CD4-positive, alpha-beta T cell (primary cell): ENCODE results near the gene WNT5B. TPM values are rescaled to one million over a fixed set of nuclear protein-coding genes. Genes with fewer than 3 reads are reported as not detected.

ENCODE experiments used
- ATAC-seq: fragments of 200-7000 bp; cut with Tn5 transposase; one replicate; pipeline ENCODE4 v1.10.0; 2022; ENCODE audit warnings: mild to moderate bottlenecking; ENCODE audit not compliant: poor library complexity
- CTCF ChIA-PET: fragments of 350-600 bp; sonication (Branson Sonifier 250); formaldehyde crosslinking; loops from one replicate; lab custom pipeline; 2021; ENCODE audit warnings: antibody characterized with exemption, inconsistent platforms; lab: Charles Lee
- POLR2A ChIA-PET: fragments of 350-600 bp; sonication (Branson Sonifier 250); formaldehyde crosslinking; loops from one replicate; lab custom pipeline; 2021; ENCODE audit warnings: antibody characterized with exemption, inconsistent platforms; lab: Charles Lee
- DNase-seq, 14 experiments: peaks; one replicate each; pipeline ENCODE4 v3.0.0-alpha.2; 2013 to 2020; ENCODE audit warnings: mixed read lengths in 2 of 14
- H3K27ac ChIP-seq, 2 donors: one replicate each; pipeline versions ENCODE4 v1.5.1 to v1.7.0; 2013; ENCODE audit warnings: low read length in 2 of 2, low read depth in 1 of 2, mild to moderate bottlenecking in 1 of 2
- H3K27me3 ChIP-seq, 2 experiments: 1 replicate in 1 of 2; 2 replicates in 1 of 2; pipeline versions ENCODE4 v1.6.1 to v1.7.0; 2013; ENCODE audit warnings: low read length in 2 of 2, control low read depth in 1 of 2, mild to moderate bottlenecking in 1 of 2, moderate library complexity in 1 of 2; ENCODE audit not compliant: insufficient read depth in 2 of 2, control insufficient read depth in 1 of 2
- H3K36me3 ChIP-seq: one replicate; pipeline ENCODE4 v1.6.1; 2013; ENCODE audit warnings: low read length, control low read depth; ENCODE audit not compliant: insufficient read depth
- H3K4me1 ChIP-seq: one replicate; pipeline ENCODE4 v1.6.1; 2013; ENCODE audit warnings: low read length, control low read depth; ENCODE audit not compliant: insufficient read depth
- H3K4me3 ChIP-seq: one replicate; pipeline ENCODE4 v1.5.1; 2013; ENCODE audit warnings: mild to moderate bottlenecking, low read length, moderate library complexity
- H3K9me3 ChIP-seq, 2 experiments: 1 replicate in 1 of 2; 2 replicates in 1 of 2; pipeline versions ENCODE4 v1.6.1 to v1.7.0; 2013; ENCODE audit warnings: low read length in 2 of 2, mild to moderate bottlenecking in 2 of 2, control low read depth in 1 of 2, moderate library complexity in 1 of 2; ENCODE audit not compliant: control insufficient read depth in 1 of 2, insufficient read depth in 1 of 2
- H3K27ac Mint-ChIP-seq: one replicate; pipeline ENCODE4 v1.8.0; 2020; ENCODE audit warnings: mixed read lengths
- H3K27me3 Mint-ChIP-seq: one replicate; pipeline ENCODE4 v1.8.0; 2021; ENCODE audit warnings: mixed read lengths
- H3K36me3 Mint-ChIP-seq: one replicate; pipeline ENCODE4 v1.8.0; 2021; ENCODE audit warnings: low read depth, mixed read lengths
- H3K4me1 Mint-ChIP-seq: one replicate; pipeline ENCODE4 v1.8.0; 2021; ENCODE audit warnings: low read depth, mixed read lengths
- H3K4me3 Mint-ChIP-seq: one replicate; pipeline ENCODE4 v1.8.0; 2020; ENCODE audit warnings: mild to moderate bottlenecking, mixed read lengths
- H3K9me3 Mint-ChIP-seq: one replicate; pipeline ENCODE4 v1.8.0; 2020; ENCODE audit warnings: mixed read lengths
- intact Hi-C, 2 experiments: fragments of 100-400 bp; cut with DNase I in 1 of 2; cut with micrococcal nuclease in 1 of 2; formaldehyde crosslinking; loops; one replicate each; pipeline versions ENCODE4 v1.15.1 to v1.9.0; 2023 to 2025; cut with DNase I, micrococcal nuclease
- total RNA-seq, 174 experiments: library from RNA in 2 of 174; stranded (reverse) in 2 of 174; gene quantifications; one replicate each; pipeline ENCODE4 v1.2.3 and lab custom pipeline; 2021 to 2026
- TF ChIP-seq, protein P1 (sequence below): fragments of 200-600 bp; IDR thresholded peaks from one replicate; pipeline ENCODE4 v1.8.0; 2022; ENCODE audit warnings: antibody characterized with exemption, mild to moderate bottlenecking

Gene WNT5B
- total RNA-seq, 2 experiments from 2014 or later = not detected

DNA sequence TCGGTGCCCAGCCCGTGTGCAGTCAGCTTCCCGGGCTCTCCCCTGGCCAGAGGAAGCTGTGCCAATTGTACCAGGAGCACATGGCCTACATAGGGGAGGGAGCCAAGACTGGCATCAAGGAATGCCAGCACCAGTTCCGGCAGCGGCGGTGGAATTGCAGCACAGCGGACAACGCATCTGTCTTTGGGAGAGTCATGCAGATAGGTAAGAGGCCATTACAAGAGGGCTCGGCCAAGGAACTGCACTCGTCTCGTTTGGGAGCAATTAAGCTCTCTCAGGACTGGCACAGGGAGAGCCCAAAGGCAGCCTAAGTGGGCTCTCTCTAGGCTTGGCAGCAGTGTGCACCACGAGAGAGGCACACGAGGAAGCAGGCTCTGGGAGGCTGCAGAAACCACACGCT lies 3.7 kb downstream of the WNT5B start:
- peaks cover 0 to 8% of the 10 kb centered on the region in 2 experiments for H3K9me3 ChIP-seq
- Mint-ChIP-seq H3K27me3 (peaks cover 72% of the 10 kb centered on the region), H3K4me1 (peaks cover 29% of the 10 kb centered on the region), H3K9me3 (no peaks in the 10 kb centered on the region), H3K36me3 (no peaks in the 10 kb centered on the region), H3K27ac (no peak overlapping the region), H3K4me3 (no peak overlapping the region)
- H3K4me1 ChIP-seq = peaks cover 27% of the 10 kb centered on the region
- no peaks in the 10 kb centered on the region for H3K36me3 ChIP-seq
- ATAC-seq (no peak), DNase-seq (no peak)
- H3K4me3 ChIP-seq = no peak overlapping the region
- TF ChIP-seq, protein P1, sequence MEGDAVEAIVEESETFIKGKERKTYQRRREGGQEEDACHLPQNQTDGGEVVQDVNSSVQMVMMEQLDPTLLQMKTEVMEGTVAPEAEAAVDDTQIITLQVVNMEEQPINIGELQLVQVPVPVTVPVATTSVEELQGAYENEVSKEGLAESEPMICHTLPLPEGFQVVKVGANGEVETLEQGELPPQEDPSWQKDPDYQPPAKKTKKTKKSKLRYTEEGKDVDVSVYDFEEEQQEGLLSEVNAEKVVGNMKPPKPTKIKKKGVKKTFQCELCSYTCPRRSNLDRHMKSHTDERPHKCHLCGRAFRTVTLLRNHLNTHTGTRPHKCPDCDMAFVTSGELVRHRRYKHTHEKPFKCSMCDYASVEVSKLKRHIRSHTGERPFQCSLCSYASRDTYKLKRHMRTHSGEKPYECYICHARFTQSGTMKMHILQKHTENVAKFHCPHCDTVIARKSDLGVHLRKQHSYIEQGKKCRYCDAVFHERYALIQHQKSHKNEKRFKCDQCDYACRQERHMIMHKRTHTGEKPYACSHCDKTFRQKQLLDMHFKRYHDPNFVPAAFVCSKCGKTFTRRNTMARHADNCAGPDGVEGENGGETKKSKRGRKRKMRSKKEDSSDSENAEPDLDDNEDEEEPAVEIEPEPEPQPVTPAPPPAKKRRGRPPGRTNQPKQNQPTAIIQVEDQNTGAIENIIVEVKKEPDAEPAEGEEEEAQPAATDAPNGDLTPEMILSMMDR = no peak
- no peak overlapping the region for H3K27ac ChIP-seq
- ChIA-PET POLR2A (no interaction called here), CTCF (no interaction called here)
- peaks cover 47 to 62% of the 10 kb centered on the region in 2 experiments for H3K27me3 ChIP-seq
- intact Hi-C loops = loop anchor here (5.0 to 10.0 kb wide), 2 partner anchors 950 to 952 kb away; no protein-coding TSS in a partner anchor

DNA sequence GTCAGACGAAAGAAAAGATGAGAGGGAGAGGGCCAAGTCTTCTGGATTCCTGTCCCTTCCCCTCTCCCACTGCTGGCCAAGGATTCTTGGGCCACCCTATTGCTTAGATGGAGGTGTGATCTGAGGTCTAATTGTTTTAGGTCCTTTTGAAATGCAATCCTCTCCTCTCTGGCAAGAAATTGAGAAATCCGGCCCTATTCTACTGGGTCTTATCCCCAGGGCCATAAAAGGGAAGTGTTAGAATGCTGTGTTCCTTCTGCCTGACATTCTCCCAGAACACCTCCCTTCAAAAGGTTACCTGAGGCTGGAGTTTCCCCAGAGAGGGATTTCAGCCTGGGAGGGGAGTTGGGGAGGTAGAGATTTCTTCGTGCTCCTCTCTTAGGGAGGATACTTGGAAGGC lies 4.4 kb downstream of the WNT5B start:
- Mint-ChIP-seq H3K4me1 (peaks cover 29% of the 10 kb centered on the region), H3K27me3 (peaks cover 65% of the 10 kb centered on the region), H3K9me3 (no peaks in the 10 kb centered on the region), H3K27ac (no peak overlapping the region), H3K4me3 (no peak overlapping the region), H3K36me3 (no peaks in the 10 kb centered on the region)
- ChIA-PET POLR2A (interaction anchor here (2.0 kb wide), 1 partner anchor 306 kb away, joined by 8 read pairs; no protein-coding TSS in a partner anchor), CTCF (no interaction called here)
- peaks cover 45 to 55% of the 10 kb centered on the region in 2 experiments for H3K27me3 ChIP-seq
- no peaks in the 10 kb centered on the region for H3K36me3 ChIP-seq
- no peak overlapping the region for H3K27ac ChIP-seq
- ATAC-seq (no peak), DNase-seq (no peak)
- peaks cover 0 to 8% of the 10 kb centered on the region in 2 experiments for H3K9me3 ChIP-seq
- TF ChIP-seq, protein P1 = no peak
- peaks cover 27% of the 10 kb centered on the region for H3K4me1 ChIP-seq
- no peak overlapping the region for H3K4me3 ChIP-seq
- intact Hi-C loops = loop anchor here (5.0 to 10.0 kb wide), 2 partner anchors 949 to 951 kb away; no protein-coding TSS in a partner anchor

DNA sequence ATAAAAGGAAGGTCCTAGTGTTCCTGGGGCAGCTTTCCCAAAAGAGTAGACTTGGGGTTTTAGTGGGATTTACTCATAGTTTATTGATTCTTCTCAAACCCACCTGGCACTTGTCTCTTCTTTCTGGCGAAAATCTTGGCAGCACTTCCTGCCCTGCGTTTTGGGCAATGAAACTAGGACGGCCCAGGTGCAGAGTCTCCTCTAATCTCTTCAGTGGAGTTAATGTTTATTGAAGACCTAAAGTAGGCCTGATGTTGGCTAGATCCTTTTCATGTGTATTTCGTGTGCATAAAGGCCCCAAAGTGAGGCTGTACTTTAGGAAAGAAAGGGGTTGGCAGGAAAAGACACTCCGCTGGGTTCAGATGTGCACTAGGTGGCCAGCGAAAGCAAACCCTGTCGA lies 5.1 kb downstream of the WNT5B start:
- Histone ChIP-seq H3K4me1 (peaks cover 26% of the 10 kb centered on the region), H3K27me3 (peaks cover 38 to 48% of the 10 kb centered on the region in 2 experiments), H3K27ac (no peak overlapping the region), H3K4me3 (no peak overlapping the region), H3K9me3 (peaks cover 0 to 8% of the 10 kb centered on the region in 2 experiments), H3K36me3 (no peaks in the 10 kb centered on the region)
- no peaks in the 10 kb centered on the region for H3K9me3 Mint-ChIP-seq
- no peak for DNase-seq
- TF ChIP-seq, protein P1 = no peak
- H3K4me3 Mint-ChIP-seq = no peak overlapping the region
- H3K4me1 Mint-ChIP-seq = peaks cover 24% of the 10 kb centered on the region
- ATAC-seq = no peak
- POLR2A ChIA-PET = interaction anchor here (1.8 to 2.0 kb wide), 2 partner anchors 157 to 306 kb away, joined by 7 to 8 read pairs; no protein-coding TSS in a partner anchor
- intact Hi-C loops = loop anchor here (1.0 to 10.0 kb wide), 4 partner anchors 157 to 951 kb away; no protein-coding TSS in a partner anchor
- no peaks in the 10 kb centered on the region for H3K36me3 Mint-ChIP-seq
- no peak overlapping the region for H3K27ac Mint-ChIP-seq
- H3K27me3 Mint-ChIP-seq = peaks cover 58% of the 10 kb centered on the region
- CTCF ChIA-PET = interaction anchor here (0.6 to 2.3 kb wide), 11 partner anchors 10 to 422 kb away, joined by 3 to 19 read pairs (median 4); no protein-coding TSS in a partner anchor
